ENCODE results near the gene SLC25A26. TPM values are rescaled to one million over a fixed set of nuclear protein-coding genes. Genes with fewer than 3 reads are reported as not detected.

Gene SLC25A26
- total RNA-seq, 6 experiments from 2014 or later, result 12.8 to 16.3 (median 13.6) TPM

DNA sequence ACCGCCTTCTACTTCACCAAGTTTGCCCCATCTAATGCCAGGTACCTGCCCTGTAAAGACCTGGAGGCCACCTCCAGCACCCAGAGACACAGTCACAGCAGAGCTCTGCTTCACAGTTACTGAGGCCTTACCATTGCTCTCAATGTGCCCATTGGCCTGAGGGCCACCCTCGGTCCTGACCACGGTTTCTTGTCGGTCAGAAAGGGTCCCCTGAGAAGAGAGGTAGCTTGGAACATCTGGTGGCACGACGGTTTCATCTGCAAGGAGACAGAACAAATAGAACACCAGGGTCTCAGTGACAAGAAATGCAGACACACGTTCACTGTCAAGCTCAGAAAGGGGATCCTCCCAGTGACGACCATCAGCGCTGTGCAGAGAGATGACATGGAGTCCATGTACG lies 161.3 kb downstream of the SLC25A26 start:
- no peak overlapping the region for H3K4me3 Mint-ChIP-seq
- no peaks in the 10 kb centered on the region; the same call in 1 of the 2 replicates for H3K9me3 Mint-ChIP-seq
- no peak overlapping the region for H3K27ac Mint-ChIP-seq

DNA sequence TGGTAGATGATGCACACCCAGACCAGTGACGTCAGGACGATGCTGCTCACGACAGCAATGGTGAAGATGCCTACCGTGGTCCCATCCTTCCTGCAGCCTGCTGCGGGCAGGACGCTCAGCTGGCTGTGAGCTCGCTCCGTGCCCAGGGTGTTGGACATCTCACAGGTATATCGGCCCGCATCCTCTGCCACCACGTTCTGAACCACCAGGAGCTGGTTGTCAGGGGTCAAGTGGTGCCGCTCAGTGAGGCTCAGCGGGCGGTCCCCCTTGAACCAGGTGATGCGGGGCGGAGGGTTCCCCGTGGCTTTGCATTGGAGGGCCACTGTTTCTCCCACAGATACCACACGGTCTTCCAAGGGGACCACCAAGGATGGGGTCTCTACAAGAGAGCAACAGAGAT lies 162.2 kb downstream of the SLC25A26 start:
- peaks cover 50% of the 10 kb centered on the region for H3K36me3 Mint-ChIP-seq (ENCODE audit: low read depth)
- DNase-seq, result no peak
- peaks cover 3% of the 10 kb centered on the region for H3K27me3 Mint-ChIP-seq (ENCODE audit: insufficient read depth)
- H3K4me1 Mint-ChIP-seq (ENCODE audit: low read depth), result no peaks in the 10 kb centered on the region
- no peak overlapping the region for H3K27ac Mint-ChIP-seq
- TF ChIP-seq, protein P1, sequence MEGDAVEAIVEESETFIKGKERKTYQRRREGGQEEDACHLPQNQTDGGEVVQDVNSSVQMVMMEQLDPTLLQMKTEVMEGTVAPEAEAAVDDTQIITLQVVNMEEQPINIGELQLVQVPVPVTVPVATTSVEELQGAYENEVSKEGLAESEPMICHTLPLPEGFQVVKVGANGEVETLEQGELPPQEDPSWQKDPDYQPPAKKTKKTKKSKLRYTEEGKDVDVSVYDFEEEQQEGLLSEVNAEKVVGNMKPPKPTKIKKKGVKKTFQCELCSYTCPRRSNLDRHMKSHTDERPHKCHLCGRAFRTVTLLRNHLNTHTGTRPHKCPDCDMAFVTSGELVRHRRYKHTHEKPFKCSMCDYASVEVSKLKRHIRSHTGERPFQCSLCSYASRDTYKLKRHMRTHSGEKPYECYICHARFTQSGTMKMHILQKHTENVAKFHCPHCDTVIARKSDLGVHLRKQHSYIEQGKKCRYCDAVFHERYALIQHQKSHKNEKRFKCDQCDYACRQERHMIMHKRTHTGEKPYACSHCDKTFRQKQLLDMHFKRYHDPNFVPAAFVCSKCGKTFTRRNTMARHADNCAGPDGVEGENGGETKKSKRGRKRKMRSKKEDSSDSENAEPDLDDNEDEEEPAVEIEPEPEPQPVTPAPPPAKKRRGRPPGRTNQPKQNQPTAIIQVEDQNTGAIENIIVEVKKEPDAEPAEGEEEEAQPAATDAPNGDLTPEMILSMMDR (IDR thresholded peaks at IDR 0.05), result no peak
- no peak overlapping the region for H3K4me3 Mint-ChIP-seq
- H3K9me3 Mint-ChIP-seq, result no peaks in the 10 kb centered on the region; the same call in 1 of the 2 replicates

More for the DNA sequence above, 161.3 kb downstream of the SLC25A26 start:
- TF ChIP-seq, protein P1 (IDR thresholded peaks at IDR 0.05), result no peak
- peaks cover 3% of the 10 kb centered on the region for H3K27me3 Mint-ChIP-seq (ENCODE audit: insufficient read depth)
- H3K36me3 Mint-ChIP-seq (ENCODE audit: low read depth), result peaks cover 53% of the 10 kb centered on the region
- DNase-seq, result no peak
- peaks cover under 1% of the 10 kb centered on the region for H3K4me1 Mint-ChIP-seq (ENCODE audit: low read depth)

DNA sequence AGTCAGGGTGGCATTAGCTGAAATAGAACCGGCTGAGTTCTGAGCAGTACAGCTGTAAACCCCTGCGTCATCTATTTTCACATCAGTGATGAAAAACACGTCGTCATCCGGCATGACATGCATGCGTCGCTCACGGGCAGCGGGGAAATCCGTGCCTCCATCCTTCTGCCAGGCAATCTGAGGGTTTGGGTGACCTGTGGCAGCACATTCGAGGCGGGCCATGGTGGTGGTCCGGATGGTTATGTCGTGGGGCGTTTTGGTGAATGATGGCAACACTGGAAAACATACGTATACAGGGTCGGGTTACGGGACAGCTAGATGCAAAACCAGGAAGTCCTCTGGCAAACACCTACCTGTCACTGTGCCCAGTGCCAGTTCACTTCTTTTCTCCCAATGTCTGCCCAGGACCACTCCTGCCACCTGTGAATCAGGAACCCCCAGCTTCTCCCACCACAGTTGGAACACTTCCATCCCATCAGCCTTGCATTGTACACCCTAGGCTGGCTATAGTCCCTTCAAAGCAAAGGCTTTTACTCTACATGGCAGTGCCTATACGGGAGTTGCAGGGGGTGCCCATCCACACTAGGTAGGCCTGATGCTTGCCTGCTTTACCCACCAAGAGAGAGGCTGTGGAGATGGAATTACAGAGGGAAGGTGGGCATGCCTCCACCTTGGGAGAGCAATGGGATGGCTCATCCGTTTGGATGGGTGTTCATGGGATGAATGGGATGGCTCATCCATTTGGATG lies 163.4 kb downstream of the SLC25A26 start:
- no peak for DNase-seq
- Mint-ChIP-seq H3K9me3 (no peaks in the 10 kb centered on the region; the same call in 1 of the 2 replicates), H3K27me3 (ENCODE audit: insufficient read depth) (peaks cover 3% of the 10 kb centered on the region), H3K4me1 (ENCODE audit: low read depth) (no peaks in the 10 kb centered on the region), H3K4me3 (no peak overlapping the region), H3K36me3 (ENCODE audit: low read depth) (peaks cover 44% of the 10 kb centered on the region), H3K27ac (no peak overlapping the region)
- TF ChIP-seq, protein P1 (IDR thresholded peaks at IDR 0.05), result no peak

DNA sequence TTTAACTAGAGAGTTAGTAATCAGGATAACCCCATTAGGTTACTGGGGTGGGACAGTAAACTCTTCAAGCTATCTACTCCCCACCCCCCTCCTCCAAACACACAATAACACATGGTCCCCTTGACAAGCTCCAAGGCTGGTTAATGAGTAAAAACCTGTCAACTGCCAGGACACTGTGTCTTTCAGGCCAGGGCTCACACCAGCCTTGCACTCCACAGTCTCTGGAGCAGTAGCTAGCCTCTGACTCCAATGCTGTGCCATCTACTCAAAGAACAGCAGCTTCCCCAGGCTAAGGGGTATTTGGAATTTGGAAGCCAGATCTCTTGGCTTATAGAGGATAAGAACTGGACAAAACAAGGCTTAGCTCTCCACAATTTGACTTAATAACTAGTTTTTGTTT lies 164.3 kb downstream of the SLC25A26 start:
- no peak for DNase-seq
- no peaks in the 10 kb centered on the region; the same call in 1 of the 2 replicates for H3K9me3 Mint-ChIP-seq
- H3K27ac Mint-ChIP-seq, result no peak overlapping the region
- TF ChIP-seq, protein P1 (IDR thresholded peaks at IDR 0.05), result no peak
- no peak overlapping the region for H3K4me3 Mint-ChIP-seq
- H3K4me1 Mint-ChIP-seq (ENCODE audit: low read depth), result no peaks in the 10 kb centered on the region
- peaks cover 3% of the 10 kb centered on the region for H3K27me3 Mint-ChIP-seq (ENCODE audit: insufficient read depth)
- peaks cover 41% of the 10 kb centered on the region for H3K36me3 Mint-ChIP-seq (ENCODE audit: low read depth)

DNA sequence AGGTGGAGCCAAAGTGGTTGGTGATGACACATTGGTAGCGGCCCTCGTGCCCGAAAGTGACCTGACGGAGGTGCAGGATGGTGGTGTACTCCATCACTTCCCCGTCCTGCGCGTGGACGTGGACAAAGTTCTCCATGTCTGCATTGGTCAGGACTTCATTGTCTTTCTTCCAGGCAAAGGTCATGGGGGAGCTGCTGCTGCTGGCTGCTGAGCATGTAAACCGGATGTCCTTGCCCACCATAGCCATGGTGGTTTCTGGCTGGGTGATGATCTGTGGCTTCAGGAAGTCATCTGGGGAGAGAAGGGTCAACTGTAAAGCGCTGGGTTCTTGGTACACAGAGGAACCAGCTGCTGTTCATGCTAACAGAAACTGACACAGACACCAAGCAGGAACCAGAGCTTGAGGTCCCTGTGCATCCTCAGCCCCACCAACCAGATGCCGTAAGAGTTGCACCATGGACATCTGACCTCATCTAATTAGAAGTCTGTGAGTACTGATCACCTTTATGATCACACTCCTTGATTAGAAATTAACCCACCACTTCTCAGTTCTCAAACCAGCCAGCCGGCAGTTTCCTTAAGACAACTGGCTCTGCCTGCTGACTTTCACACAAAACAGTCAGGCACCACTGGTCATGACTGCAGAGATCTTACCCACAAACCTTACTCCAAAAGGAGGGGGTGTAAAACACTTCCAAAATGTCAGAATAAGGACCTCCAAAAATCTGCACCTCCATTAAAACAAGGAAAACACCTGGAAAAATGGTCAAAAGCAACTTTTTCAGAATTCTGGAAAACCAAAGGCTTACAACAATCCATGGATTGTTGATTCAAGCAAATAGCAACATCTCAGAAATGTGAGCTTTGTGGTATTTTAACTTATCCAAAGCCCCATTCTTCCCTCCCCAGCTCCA lies 165.5 kb downstream of the SLC25A26 start:
- H3K36me3 Mint-ChIP-seq (ENCODE audit: low read depth), result peaks cover 38% of the 10 kb centered on the region
- H3K27ac Mint-ChIP-seq, result no peak overlapping the region
- H3K9me3 Mint-ChIP-seq, result no peaks in the 10 kb centered on the region; the same call in 1 of the 2 replicates
- TF ChIP-seq, protein P1 (IDR thresholded peaks at IDR 0.05), result no peak
- no peak overlapping the region for H3K4me3 Mint-ChIP-seq
- H3K27me3 Mint-ChIP-seq (ENCODE audit: insufficient read depth), result peaks cover 3% of the 10 kb centered on the region
- no peak for DNase-seq
- no peaks in the 10 kb centered on the region for H3K4me1 Mint-ChIP-seq (ENCODE audit: low read depth)
